ENCODE results near the gene ACADSB. TPM values are rescaled to one million over a fixed set of nuclear protein-coding genes. Genes with fewer than 3 reads are reported as not detected.

The ACADSB gene
- total RNA-seq, 1 donor from 2014 or later, result 4.4 TPM

GRCh38 chr10:123045961-123046731, 37.3 kb downstream of the ACADSB start:
- H3K4me3 ChIP-seq (ENCODE audit: low read depth, low read length), result no peak overlapping the region
- TF ChIP-seq CTCF (conservative IDR thresholded peaks at IDR 0.05; ENCODE audit: low read depth, low read length), result no peak
- no peak for DNase-seq (ENCODE audit: low read depth)

DNA sequence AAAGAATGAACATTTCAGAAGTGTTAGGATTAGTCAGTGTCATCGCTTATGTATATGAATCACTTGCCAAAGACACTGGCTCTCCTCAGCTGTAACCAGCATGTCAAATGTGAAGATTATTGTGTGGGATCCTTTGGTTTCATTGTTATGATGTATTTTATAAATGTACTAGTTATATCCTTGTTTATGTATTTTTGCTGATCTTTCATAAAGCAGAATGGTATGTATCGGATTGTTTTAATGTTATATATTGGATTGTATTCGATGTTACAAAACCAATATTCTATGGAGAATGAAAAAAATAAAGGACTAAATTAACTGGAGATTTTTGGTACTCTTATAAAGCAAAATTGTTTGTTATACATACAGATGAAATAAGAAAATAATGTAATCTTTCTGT, 49.2 kb downstream of the ACADSB start:
- no peak for TF ChIP-seq CTCF (conservative IDR thresholded peaks at IDR 0.05; ENCODE audit: low read depth, low read length)
- no peak overlapping the region for H3K4me3 ChIP-seq (ENCODE audit: low read depth, low read length)
- DNase-seq (ENCODE audit: low read depth), result no peak

DNA sequence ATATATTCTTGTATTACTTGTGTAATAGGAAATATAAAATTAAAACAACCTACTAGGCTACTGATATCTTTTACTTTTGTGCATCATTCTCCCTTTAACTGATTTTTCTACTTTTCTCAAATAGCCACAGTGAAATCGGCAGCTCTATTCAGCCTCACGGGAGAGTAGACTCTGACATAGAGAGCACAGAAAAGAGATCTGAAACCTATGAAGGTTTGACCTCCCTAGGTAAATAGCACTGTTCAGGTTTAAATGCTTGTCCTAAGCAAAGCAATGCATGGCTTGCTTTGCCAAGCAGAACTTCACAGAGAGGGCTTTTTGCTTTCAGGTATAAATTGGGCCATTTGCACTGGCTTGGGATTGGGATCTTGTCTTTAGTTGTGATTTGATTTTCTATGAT, 53.1 kb downstream of the ACADSB start:
- DNase-seq (ENCODE audit: low read depth), result no peak
- no peak overlapping the region for H3K4me3 ChIP-seq (ENCODE audit: low read depth, low read length)
- no peak for TF ChIP-seq CTCF (conservative IDR thresholded peaks at IDR 0.05; ENCODE audit: low read depth, low read length)

DNA sequence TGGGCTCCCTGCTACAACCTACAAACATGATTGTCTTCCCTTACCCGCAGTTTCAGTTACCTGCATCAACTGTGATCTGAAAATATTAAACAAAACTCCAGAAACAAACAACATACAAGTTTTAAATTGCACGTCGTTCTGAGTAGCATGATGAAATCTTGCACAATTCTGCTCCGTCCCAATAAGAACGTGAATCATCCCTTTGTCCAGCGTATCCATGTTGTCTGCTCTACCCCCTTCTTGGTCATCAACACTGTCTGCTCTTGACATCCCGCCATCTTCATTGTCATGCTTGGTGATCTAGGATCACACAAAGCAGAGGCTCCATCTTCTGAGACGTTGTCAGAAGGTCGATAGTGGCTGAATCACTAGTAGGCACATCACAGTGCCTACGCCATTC, 53.9 kb downstream of the ACADSB start:
- H3K4me3 ChIP-seq (ENCODE audit: low read depth, low read length), result no peak overlapping the region
- no peak for TF ChIP-seq CTCF (conservative IDR thresholded peaks at IDR 0.05; ENCODE audit: low read depth, low read length)
- DNase-seq (ENCODE audit: low read depth), result no peak

DNA sequence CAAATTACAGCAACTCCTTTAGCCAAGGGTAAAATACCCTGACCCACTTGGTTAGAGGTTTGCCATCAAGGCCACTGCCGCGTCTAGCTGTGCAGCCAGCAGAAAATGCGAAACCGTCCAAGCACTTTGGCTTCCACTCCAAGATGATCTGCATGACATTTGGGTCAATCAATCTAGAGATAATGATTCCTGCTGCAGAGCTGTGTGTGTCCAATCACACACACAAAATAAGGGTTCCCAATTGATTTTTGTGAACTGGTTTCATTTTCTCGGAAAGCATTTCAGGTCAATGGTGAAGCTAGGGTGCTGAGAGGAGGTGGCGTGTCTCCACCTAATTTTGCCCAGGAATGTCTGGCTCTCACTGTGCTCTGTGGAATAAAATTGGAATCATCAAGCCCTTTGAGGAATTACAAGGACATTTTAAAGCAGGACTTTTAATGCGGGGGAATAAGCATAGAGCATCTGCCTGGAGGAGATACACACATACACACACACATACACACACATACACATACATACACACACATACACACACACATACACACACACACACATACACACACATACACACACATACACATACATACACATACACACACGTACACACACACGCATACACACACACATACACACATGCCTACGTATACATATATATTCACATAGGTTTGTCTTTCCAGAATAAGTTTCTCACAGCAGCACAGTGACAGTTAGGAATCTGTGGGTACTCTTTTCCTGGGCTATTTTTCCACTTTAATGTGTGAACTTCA, 59.5 kb downstream of the ACADSB start:
- no peak for DNase-seq (ENCODE audit: low read depth)
- H3K4me3 ChIP-seq (ENCODE audit: low read depth, low read length), result no peak overlapping the region
- TF ChIP-seq CTCF (conservative IDR thresholded peaks at IDR 0.05; ENCODE audit: low read depth, low read length), result no peak

GRCh38 chr10:123069246-123069986, 60.6 kb downstream of the ACADSB start:
- no peak overlapping the region for H3K4me3 ChIP-seq (ENCODE audit: low read depth, low read length)
- TF ChIP-seq CTCF (conservative IDR thresholded peaks at IDR 0.05; ENCODE audit: low read depth, low read length), result no peak
- no peak for DNase-seq (ENCODE audit: low read depth)

Data from epithelial cell of proximal tubule (primary cell).